ENCODE measurements around the gene PRDM1.

PRDM1 gene

DNA sequence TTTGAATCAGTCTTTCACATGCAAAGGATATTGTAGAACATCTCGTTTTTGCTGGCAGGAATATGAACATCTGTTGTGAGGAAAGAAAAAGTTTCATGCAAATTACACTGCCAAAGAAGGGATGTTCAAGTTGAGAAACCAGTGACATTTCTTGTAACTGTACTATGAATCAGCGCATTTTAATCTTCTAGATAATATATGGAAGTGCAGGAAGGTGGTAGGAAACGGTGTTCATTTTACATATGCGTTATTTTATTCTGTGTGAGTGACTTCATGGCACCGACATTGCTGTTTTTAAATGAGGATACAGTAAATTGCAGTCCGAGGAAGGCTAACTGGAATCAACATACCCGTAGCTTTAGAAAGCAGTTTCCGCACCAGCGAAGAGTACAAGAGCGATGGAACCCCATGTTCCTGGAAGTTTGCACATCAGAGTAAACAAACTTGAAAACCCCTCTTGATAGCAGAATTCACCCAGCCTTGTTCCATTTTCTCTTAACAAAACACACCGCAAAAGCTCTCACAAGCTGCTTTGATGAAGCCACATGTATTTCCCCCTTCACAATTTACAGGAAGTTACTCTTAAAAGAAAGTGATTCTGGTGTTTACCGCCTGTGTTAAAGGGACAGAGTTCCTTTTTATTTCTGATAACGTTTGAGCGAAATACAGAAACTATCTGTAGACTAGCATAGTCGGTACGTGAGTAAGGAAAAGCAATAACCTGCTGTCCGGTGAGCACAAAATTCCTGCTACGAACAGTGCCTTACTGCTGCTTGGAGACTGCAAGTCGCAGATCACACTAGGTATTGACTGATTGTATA, 11.5 kb downstream of the PRDM1 start:
- DNase-seq (ENCODE audit: low read depth) = no peak

DNA sequence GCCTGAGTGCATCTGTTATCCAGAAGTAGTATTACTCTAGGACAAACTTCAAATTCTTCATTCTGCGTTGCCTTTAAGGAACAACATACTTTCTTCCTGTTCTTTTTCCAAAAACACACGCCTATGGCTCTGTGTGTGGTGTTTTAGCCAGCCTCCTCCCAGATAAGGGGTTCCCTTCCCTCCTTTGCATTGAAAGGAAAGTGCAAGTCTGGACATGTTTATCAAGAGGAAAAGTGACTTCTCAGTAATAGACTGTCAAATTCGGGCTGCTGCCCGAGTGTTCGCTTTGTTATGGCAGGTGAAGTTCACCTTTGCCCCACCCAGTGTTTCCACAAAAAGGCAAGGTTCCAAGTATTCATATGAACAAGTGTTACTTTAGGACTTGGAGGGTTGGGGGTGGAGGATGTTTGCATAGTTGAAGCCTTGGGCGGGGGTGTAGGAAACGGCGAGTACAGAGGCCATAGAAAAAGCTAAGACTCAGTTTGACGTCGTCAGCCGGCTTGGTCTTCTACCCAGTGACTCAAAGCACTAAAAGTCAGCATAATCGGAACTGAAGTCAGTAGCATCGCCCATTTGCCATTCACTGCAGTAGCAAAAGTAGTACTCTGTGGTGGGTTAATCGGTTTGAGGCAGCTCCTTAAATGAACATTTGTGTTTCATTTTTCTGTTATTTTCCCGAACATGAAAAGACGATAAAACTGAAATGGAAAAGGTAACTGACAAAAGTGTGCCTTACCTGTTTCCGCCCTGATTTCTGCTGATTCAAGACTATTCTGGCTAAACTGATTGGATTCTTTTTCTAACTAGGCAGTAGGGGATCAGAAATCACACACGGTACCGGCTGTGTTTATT, 12.5 kb downstream of the PRDM1 start:
- DNase-seq (ENCODE audit: low read depth) = peak; percentile 51

DNA sequence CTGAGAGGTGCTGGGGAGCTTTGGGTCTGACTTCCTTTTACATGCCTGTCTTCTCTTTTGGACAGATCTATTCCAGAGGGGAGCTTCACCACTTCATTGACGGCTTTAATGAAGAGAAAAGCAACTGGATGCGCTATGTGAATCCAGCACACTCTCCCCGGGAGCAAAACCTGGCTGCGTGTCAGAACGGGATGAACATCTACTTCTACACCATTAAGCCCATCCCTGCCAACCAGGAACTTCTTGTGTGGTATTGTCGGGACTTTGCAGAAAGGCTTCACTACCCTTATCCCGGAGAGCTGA, 13.1 kb downstream of the PRDM1 start:
- DNase-seq (ENCODE audit: low read depth) = no peak

DNA sequence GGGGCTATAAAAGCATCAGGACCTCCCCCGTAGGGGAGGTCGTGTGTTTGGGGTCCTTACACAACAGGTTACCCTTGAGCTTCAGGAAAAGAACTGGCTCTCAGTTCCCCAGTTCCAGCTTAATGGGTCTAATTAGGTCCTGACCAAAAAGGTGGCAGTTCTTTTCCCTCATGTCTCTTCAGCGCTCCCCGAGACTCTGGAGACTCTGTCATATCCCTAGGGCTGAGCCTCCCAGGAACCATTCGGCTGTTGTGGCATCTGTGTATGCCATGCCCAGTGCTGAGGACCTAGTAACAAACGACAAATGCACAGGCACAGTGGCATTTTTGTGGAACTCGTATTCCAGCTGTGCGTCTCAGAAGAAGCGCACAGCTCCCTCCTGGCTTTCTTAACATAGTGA, 14.6 kb downstream of the PRDM1 start:
- no peak for DNase-seq (ENCODE audit: low read depth)

DNA sequence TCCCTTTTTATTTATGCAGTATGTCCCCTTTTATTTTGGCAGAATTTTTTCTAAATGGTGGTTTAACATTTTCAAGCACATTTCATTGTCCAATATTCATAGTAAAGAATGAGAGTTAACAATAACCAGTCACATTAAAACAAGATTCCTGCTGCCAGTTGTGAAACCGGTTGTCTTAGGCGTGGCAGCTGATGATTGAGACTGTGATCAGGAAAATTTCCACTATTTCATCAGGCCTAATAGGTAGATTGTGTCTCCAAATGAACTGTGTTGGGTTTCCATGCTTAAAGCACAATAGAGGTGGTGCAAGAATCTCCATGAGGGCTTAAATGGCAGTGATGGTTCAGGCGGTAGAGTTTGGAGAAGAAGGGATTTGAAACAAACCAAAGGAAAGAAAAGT, 15.3 kb downstream of the PRDM1 start:
- DNase-seq (ENCODE audit: low read depth) = no peak

DNA sequence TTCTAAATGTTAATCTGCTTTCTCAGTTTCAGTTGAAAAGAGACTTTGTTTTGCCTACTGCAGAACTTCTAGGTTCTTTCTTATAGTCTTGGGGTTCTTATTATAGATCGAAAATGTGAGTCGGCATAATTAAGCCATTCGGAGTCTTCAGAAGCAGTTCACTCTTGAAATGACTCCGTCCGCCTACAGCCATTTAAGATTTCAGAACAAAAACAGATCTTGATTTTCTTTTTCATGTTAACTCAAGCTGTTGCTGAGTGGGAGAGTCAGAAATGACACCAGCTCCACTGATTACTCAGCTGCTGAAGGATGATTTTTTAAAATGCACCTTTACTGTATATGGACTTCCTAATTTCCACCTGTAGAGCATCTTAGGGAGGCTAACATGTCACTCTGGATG, 15.9 kb downstream of the PRDM1 start:
- DNase-seq (ENCODE audit: low read depth) = no peak

DNA sequence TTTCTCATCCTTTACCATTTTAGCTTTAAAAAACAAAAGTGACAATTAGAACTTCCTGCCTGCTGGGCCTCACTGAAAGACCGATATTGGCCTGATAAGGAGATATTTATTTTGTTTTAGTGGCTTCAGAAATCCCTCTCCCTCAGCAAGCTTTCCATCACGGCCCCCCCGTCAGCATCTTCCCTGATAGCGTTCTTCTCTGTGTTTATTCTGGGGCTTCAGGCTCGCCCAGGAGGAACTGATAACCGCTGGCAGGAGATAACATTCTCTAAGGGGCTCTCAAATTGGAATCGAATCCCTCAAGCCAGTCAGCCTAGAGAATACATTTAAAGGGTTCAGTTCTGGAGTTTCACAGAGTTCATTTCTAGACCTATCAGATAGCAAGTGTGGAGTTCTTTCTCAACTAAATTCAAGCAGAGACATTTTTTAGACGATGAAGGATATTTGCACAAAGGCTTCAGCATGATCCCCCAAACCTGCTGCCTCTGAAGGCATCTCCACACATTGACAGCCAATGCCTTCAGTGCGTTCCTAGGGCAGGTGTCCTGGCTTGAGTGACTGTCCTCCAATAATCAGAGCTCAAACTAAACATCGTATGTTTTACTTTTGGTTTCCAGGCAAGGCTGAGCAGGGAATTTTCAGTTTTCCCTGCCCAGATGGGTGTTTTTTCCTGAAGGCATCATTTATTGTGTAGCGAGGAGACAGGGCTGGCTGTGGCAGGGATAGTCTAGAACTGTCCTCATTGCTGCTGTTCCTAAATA, 17.0 kb downstream of the PRDM1 start:
- no peak for DNase-seq (ENCODE audit: low read depth)

DNA sequence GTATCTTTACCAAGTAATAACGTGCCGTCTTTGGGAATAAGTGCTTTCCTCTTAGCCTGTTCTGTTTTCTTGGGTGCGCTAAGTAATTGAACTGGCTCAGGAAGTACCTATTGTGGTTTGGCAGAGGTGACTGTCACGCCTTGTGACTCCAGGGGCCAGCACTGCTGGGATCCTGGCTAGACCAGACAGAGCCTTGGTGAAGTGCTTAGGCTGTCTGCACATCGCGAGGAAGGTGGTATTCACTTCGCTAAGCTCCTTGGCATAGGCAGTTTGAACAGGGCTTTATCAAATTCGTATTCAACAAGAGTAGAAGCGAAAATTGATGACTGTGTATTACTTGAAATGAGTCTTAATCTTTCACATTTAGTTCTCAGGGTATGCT, 17.6 kb downstream of the PRDM1 start:
- DNase-seq (ENCODE audit: low read depth) = no peak

DNA sequence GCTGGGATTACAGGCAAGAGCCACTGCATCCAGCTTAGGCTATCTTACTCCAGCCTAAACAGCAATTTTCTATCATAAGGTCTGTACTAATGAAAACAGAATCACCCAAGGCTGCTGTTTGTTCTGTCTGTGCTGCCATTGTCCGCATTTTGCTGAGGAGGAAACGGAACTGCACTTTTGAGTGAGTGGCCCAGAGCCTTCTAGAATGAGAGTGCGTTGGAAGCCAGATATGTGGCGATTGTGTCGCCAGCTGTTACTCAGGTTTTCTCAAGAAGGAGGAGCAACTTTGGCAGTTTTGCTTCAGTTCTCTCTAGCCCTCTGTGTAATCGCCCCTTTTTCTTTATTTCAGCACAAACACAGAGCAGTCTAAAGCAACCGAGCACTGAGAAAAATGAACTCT, 18.3 kb downstream of the PRDM1 start:
- no peak for DNase-seq (ENCODE audit: low read depth)

DNA sequence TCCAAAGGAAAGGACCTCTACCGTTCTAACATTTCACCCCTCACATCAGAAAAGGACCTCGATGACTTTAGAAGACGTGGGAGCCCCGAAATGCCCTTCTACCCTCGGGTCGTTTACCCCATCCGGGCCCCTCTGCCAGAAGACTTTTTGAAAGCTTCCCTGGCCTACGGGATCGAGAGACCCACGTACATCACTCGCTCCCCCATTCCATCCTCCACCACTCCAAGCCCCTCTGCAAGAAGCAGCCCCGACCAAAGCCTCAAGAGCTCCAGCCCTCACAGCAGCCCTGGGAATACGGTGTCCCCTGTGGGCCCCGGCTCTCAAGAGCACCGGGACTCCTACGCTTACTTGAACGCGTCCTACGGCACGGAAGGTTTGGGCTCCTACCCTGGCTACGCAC, 18.8 kb downstream of the PRDM1 start:
- DNase-seq (ENCODE audit: low read depth) = no peak

DNA sequence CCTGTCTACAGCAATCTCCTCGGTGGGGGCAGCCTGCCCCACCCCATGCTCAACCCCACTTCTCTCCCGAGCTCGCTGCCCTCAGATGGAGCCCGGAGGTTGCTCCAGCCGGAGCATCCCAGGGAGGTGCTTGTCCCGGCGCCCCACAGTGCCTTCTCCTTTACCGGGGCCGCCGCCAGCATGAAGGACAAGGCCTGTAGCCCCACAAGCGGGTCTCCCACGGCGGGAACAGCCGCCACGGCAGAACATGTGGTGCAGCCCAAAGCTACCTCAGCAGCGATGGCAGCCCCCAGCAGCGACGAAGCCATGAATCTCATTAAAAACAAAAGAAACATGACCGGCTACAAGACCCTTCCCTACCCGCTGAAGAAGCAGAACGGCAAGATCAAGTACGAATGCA, 19.4 kb downstream of the PRDM1 start:
- DNase-seq (ENCODE audit: low read depth) = no peak

DNA sequence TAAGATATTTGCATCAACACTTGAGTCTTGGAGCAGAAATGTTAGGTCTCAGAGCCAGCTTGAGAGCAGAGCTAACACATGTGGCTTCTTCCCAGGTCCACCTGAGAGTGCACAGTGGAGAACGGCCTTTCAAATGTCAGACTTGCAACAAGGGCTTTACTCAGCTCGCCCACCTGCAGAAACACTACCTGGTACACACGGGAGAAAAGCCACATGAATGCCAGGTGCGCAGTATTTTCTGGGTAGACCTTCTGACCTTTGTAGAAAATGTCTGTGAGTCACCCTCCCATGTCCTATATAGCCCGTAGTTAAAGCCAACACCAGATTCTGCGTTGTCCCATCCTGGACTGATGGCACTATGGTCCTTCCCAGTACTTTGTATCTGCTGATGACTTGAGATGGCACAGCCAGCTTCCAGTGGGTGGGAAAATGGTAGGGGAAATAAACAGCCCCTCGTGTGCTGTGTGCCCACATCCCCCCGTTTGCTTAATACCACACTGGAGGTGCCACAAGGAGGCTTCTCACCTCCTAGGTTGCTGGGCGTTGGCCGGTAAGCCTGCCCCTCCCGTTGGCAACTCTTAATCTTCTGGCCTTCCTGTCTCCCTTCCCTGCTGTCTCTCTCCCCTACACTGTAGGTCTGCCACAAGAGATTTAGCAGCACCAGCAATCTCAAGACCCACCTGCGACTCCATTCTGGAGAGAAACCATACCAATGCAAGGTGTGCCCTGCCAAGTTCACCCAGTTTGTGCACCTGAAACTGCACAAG, 20.3 kb downstream of the PRDM1 start:
- no peak for DNase-seq (ENCODE audit: low read depth)

DNA sequence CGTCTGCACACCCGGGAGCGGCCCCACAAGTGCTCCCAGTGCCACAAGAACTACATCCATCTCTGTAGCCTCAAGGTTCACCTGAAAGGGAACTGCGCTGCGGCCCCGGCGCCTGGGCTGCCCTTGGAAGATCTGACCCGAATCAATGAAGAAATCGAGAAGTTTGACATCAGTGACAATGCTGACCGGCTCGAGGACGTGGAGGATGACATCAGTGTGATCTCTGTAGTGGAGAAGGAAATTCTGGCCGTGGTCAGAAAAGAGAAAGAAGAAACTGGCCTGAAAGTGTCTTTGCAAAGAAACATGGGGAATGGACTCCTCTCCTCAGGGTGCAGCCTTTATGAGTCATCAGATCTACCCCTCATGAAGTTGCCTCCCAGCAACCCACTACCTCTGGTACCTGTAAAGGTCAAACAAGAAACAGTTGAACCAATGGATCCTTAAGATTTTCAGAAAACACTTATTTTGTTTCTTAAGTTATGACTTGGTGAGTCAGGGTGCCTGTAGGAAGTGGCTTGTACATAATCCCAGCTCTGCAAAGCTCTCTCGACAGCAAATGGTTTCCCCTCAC, 21.0 kb downstream of the PRDM1 start:
- DNase-seq (ENCODE audit: low read depth) = no peak

DNA sequence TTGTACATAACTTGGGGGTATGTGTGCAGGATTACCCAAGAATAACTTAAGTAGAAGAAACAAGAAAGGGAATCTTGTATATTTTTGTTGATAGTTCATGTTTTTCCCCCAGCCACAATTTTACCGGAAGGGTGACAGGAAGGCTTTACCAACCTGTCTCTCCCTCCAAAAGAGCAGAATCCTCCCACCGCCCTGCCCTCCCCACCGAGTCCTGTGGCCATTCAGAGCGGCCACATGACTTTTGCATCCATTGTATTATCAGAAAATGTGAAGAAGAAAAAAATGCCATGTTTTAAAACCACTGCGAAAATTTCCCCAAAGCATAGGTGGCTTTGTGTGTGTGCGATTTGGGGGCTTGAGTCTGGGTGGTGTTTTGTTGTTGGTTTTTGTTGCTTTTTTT, 22.0 kb downstream of the PRDM1 start:
- DNase-seq (ENCODE audit: low read depth) = no peak

DNA sequence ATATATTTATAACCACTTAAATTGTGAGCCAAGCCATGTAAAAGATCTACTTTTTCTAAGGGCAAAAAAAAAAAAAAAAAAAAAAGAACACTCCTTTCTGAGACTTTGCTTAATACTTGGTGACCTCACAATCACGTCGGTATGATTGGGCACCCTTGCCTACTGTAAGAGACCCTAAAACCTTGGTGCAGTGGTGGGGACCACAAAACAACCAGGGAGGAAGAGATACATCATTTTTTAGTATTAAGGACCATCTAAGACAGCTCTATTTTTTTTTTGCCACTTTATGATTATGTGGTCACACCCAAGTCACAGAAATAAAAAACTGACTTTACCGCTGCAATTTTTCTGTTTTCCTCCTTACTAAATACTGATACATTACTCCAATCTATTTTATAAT, 22.9 kb downstream of the PRDM1 start:
- DNase-seq (ENCODE audit: low read depth) = no peak

DNA sequence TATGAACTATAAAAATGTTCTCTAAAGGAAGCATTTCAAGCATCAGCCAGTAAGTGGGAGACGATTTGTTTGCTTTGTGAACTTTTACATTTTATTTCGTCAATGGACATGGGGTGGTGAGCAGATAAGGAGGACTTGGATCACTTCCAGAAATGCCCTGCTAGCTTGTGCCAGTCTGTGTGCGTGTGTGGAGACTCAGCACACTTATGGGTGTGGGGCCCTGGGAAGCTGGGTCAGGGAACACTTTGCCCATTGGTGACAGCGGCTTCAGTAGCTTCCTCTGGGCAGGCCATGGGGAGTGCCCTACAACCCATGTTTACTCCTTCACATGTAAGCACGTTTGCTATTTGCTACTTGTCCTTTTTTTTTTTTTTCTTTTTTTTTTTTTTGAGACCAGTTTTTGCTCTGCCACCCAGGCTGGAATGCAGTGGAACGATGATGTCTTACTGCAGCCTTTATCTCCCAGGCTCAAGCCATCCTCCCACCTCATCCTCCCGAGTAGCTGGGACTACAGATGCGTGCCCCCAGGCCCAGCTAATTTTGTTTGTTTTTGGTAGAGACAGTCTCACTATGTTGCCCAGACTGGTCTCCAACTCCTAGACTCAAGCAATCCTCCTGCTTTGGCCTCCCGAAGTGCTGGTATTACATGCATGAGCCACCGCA, 24.2 kb downstream of the PRDM1 start:
- DNase-seq (ENCODE audit: low read depth) = no peak

DNA sequence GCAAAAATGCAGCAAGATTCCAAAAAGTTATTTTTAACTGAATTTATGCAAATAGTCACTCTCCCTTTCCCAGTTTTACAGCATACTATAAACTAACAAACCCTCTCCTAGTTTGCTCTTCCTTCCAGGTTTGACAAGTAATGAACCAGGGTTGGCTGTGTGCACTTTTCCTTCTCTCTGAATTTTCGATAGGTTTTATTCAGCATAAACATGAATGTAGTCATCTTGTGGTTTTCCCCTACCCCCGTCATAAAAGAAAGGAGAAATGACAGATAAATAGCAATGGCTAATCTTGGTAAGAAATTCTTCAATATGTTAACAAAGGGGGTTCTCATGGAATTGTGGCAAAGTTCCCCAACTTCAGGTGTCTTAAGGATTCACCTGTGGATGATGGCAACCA, 26.3 kb downstream of the PRDM1 start:
- no peak for DNase-seq (ENCODE audit: low read depth)

DNA sequence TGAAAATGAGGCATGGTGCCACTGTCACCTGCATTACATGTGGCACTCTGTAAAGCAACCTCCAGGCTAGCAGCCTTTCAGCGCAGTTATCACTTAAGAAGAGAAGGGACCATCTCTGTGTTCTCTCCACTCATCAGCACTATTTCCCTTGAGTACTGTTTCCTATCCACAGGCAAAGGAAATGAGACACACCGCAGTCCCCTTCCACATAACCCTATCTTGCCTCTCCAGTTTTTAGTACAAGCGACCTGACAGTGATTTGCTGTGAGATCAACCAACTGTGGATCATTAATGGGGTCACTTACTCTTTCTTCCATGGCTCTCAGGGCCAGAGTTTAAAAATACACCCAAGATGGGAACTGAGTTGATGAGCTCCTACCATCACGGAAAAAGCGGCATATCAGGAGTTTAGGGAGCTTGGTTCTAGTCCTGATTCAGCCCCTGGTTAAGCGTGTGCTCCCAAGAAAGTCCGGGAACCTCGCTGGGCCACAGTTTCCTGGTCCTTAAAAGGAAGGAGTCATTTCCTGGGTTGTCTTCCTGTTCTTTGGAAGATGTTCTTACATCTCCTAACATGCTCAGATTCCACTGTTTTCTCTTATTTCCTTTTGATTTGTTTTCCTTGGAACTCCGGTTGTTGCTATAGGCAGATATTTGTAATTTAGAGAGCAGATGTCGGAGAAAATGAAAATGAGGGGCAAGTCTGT, 27.3 kb downstream of the PRDM1 start:
- DNase-seq (ENCODE audit: low read depth) = no peak

DNA sequence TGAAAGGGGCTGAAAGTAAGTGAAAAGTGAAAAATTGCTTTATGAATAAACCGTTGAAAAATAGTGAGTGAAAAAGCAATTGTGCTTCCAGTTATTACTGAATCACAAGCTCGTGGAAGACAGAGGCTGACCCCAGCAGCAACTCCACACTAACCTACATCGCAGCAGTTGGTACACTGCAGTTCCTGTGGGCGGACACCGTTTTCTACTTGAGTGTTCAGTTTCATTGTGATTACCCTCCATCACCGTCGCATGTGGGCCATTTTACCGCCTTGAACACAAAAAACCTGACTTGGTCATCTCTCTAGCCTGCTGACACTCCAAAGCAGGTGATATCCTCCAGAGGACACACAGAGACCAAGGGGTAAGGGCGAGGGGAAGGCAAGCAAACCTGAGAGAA, 28.4 kb downstream of the PRDM1 start:
- DNase-seq (ENCODE audit: low read depth) = peak; percentile 42

DNA sequence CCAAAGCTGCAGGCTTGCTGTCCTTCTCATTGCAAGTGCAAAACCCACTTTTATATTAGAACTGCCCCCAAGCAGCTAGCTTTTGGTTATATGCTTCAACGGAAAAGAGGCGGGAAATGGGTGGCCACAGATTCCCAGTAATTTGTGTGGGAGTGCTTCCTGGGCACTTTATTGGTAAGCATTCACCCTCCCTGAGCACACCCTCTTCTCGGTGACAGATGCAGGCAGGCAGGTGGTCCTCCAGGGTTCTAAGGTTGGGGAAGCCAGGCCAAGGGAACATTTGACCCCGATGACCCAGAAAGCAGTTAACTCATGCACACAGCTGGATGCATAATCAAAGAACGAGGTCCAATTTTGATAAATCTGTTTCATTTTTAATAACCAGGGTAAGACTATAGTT, 29.1 kb downstream of the PRDM1 start:
- no peak for DNase-seq (ENCODE audit: low read depth)

Measured in stimulated activated CD8-positive, alpha-beta memory T cell treated with anti-CD3 and anti-CD28 coated beads, Interleukin-7, amount 100 ng/mL, for 24 hours (primary cell).